Natural killer cell (primary cell): ENCODE data around the gene TBRG4. TPM values are rescaled to one million over a fixed set of nuclear protein-coding genes. Genes with fewer than 3 reads are reported as not detected.

Source experiments
- ATAC-seq, 3 donors: fragments of 150-1000 bp in 2 of 3; fragments of 200-7000 bp in 1 of 3; cut with Tn5 transposase; 1 replicate in 1 of 3; 2 replicates in 2 of 3; pipeline ENCODE4 v1.10.0; 2021; ENCODE audit warnings: mild to moderate bottlenecking in 2 of 3, moderate library complexity in 2 of 3
- DNase-seq, 2 donors: peaks; one replicate each; pipeline versions ENCODE4 v3.0.0 to v3.0.0-alpha.2; 2013 to 2021; ENCODE audit warnings: mixed read lengths in 1 of 2
- H3K27ac ChIP-seq: one replicate; pipeline ENCODE4 v1.5.1; 2013; ENCODE audit warnings: mild to moderate bottlenecking, low read length
- H3K27me3 ChIP-seq: one replicate; pipeline ENCODE4 v1.6.1; 2013; ENCODE audit warnings: low read length; ENCODE audit not compliant: control insufficient read depth, insufficient read depth
- H3K36me3 ChIP-seq: one replicate; pipeline ENCODE4 v1.6.1; 2013; ENCODE audit warnings: low read length; ENCODE audit not compliant: control insufficient read depth, insufficient read depth
- H3K4me1 ChIP-seq: one replicate; pipeline ENCODE4 v1.6.1; 2013; ENCODE audit warnings: low read length; ENCODE audit not compliant: control insufficient read depth, insufficient read depth
- H3K4me3 ChIP-seq: one replicate; pipeline ENCODE4 v1.5.1; 2013; ENCODE audit warnings: low read length
- H3K9me3 ChIP-seq: one replicate; pipeline ENCODE4 v1.6.1; 2013; ENCODE audit warnings: low read length; ENCODE audit not compliant: control insufficient read depth, insufficient read depth
- H3K27ac Mint-ChIP-seq, 2 donors: one replicate each; pipeline ENCODE4 v1.8.0; 2022; ENCODE audit warnings: mild to moderate bottlenecking in 2 of 2, mixed read lengths in 2 of 2, moderate library complexity in 1 of 2
- H3K27me3 Mint-ChIP-seq, 2 donors: one replicate each; pipeline ENCODE4 v1.8.0; 2022; ENCODE audit warnings: low read depth in 2 of 2, mixed read lengths in 2 of 2
- H3K36me3 Mint-ChIP-seq: one replicate; pipeline ENCODE4 v1.8.0; 2022; ENCODE audit warnings: mixed read lengths
- H3K4me1 Mint-ChIP-seq, 2 donors: one replicate each; pipeline ENCODE4 v1.8.0; 2022; ENCODE audit warnings: mixed read lengths in 2 of 2
- H3K4me3 Mint-ChIP-seq: one replicate; pipeline ENCODE4 v1.8.0; 2022; ENCODE audit warnings: mild to moderate bottlenecking, moderate library complexity, mixed read lengths
- H3K9me3 Mint-ChIP-seq, 2 donors: one replicate each; pipeline ENCODE4 v1.8.0; 2022; ENCODE audit warnings: mixed read lengths in 2 of 2
- WGBS: methylation state at CpG from one replicate; pipeline ENCODE4 v1.1.7; 2013; ENCODE audit warnings: missing lambda C conversion rate; ENCODE audit not compliant: insufficient coverage; 5-methylcytosine and 5-hydroxymethylcytosine counted together
- intact Hi-C: fragments of 100-400 bp; cut with micrococcal nuclease; formaldehyde crosslinking; loops from one replicate; pipeline ENCODE4 v1.14.2; 2022
- total RNA-seq, 4 donors: library from RNA; stranded (reverse); fragments of 120-200 nt in 1 of 4; gene quantifications; one replicate each; pipeline versions ENCODE4 v1.2.3 to v1.2.4, GENCODE V29; 2013 to 2022
- TF ChIP-seq, protein P1 (sequence below): fragments of 200-600 bp; IDR thresholded peaks from one replicate; pipeline ENCODE4 v1.8.0; 2022; ENCODE audit warnings: antibody characterized with exemption

TBRG4 gene
- total RNA-seq, 3 donors from 2014 or later (not counting 1 experiment from before 2014, with no cell fraction given), result 48.6 to 56.7 (median 55.9) TPM

DNA sequence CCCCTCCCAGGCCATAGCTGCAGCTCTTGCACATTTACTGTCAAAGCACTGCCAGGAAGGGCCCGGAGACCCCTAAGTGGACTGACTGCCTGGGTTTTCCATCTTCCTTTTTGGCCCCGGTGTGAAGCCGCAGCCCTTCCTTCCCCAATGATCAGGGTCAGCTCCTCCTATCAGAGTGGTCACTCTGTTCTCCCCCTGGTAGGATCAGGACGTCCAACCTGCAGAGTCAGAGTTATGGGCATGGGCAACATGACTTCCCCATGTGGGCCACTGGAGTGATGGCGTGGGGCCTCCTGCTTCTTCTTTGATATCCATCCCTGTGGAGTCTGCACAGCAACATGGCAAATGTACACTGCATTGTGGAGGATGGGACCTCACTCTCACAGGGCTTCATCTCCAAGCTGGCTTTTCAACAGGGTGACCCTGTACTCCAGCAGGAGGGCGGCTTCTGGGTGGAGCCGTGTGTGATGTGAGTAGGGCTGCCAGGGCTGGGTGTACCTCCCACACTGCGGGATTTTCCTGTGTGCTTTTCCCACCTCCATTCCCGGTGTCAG is 39.7 kb upstream of the TBRG4 start:
- H3K36me3 Mint-ChIP-seq, result no peaks in the 10 kb centered on the region
- no peaks in the 10 kb centered on the region for H3K27me3 ChIP-seq

DNA sequence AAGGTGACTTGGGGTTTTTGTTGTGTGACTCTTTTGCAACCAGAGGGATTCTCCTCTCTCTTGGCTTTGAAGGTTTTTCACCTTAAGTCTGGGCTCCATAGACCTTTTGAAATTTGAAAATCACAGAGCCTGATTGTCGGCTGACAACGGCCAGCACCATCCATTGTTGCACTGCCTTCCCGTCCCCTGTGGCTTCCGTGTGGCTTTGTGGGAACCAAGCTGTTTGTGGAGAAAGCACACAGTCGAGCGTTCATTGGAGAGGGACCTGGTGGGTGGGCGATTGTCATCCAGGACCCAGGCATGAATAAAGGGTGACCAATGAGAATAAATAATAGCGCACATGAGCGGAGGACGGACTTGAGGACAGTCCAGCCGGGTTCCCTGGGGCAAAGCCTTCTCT is 38.7 kb upstream of the TBRG4 start:
- 85% methylated on average over 11 of the region's 11 CpGs for WGBS
- no peak overlapping the region for H3K4me3 Mint-ChIP-seq
- no peaks in the 10 kb centered on the region for H3K36me3 Mint-ChIP-seq

More for the DNA sequence above, 39.7 kb upstream of the TBRG4 start:
- no peak overlapping the region for H3K27ac Mint-ChIP-seq
- WGBS, result 73% methylated on average over 9 of the region's 9 CpGs
- intact Hi-C loops, result no loop called here
- H3K36me3 ChIP-seq, result no peaks in the 10 kb centered on the region
- ATAC-seq (no peak), DNase-seq (no peak)
- peaks cover 14 to 26% of the 10 kb centered on the region in 2 donors for H3K27me3 Mint-ChIP-seq
- TF ChIP-seq, protein P1, sequence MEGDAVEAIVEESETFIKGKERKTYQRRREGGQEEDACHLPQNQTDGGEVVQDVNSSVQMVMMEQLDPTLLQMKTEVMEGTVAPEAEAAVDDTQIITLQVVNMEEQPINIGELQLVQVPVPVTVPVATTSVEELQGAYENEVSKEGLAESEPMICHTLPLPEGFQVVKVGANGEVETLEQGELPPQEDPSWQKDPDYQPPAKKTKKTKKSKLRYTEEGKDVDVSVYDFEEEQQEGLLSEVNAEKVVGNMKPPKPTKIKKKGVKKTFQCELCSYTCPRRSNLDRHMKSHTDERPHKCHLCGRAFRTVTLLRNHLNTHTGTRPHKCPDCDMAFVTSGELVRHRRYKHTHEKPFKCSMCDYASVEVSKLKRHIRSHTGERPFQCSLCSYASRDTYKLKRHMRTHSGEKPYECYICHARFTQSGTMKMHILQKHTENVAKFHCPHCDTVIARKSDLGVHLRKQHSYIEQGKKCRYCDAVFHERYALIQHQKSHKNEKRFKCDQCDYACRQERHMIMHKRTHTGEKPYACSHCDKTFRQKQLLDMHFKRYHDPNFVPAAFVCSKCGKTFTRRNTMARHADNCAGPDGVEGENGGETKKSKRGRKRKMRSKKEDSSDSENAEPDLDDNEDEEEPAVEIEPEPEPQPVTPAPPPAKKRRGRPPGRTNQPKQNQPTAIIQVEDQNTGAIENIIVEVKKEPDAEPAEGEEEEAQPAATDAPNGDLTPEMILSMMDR, result no peak
- no peak overlapping the region for H3K4me3 Mint-ChIP-seq
- no peaks in the 10 kb centered on the region for H3K4me1 ChIP-seq
- no peaks in the 10 kb centered on the region for H3K9me3 Mint-ChIP-seq
- no peaks in the 10 kb centered on the region for H3K9me3 ChIP-seq
- H3K4me1 Mint-ChIP-seq, result no peaks in the 10 kb centered on the region
- H3K4me3 ChIP-seq, result no peak overlapping the region
- H3K27ac ChIP-seq, result no peak overlapping the region

DNA sequence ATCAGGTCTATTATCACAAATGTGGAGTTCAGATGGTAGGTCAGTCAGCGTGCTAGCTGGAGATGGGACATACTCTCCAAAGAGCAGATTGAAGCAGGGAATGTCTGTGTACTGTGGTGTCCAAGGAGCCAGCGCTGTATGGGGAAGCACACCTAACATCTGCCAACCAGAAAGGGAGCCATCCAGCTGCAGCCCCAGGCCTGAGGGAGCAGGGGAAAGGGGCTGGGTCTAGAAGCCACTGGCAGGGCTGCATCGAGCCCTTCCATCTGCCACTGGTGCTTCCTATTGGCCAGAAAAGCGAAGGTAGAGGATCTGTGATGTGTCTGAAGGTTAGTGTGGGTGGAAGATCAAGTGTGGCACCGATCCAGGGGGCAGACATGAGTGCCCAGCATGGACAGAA is 38.1 kb upstream of the TBRG4 start:
- Histone ChIP-seq H3K4me1 (no peaks in the 10 kb centered on the region), H3K27ac (no peak overlapping the region), H3K36me3 (no peaks in the 10 kb centered on the region), H3K9me3 (no peaks in the 10 kb centered on the region), H3K27me3 (no peaks in the 10 kb centered on the region), H3K4me3 (no peak overlapping the region)
- Mint-ChIP-seq H3K27me3 (peaks cover 14 to 19% of the 10 kb centered on the region in 2 donors), H3K4me1 (no peaks in the 10 kb centered on the region), H3K9me3 (no peaks in the 10 kb centered on the region), H3K4me3 (no peak overlapping the region), H3K36me3 (no peaks in the 10 kb centered on the region), H3K27ac (no peak overlapping the region)
- TF ChIP-seq, protein P1, result no peak
- intact Hi-C loops, result no loop called here
- DNase-seq (no peak), ATAC-seq (no peak)
- 63% methylated on average over 4 of the region's 5 CpGs for WGBS

More for the DNA sequence above, 38.7 kb upstream of the TBRG4 start:
- Histone ChIP-seq H3K4me3 (no peak overlapping the region), H3K9me3 (no peaks in the 10 kb centered on the region), H3K27me3 (no peaks in the 10 kb centered on the region), H3K4me1 (no peaks in the 10 kb centered on the region), H3K36me3 (no peaks in the 10 kb centered on the region), H3K27ac (no peak overlapping the region)
- Mint-ChIP-seq H3K27ac (no peak overlapping the region), H3K9me3 (no peaks in the 10 kb centered on the region), H3K27me3 (peaks cover 14 to 23% of the 10 kb centered on the region in 2 donors), H3K4me1 (no peaks in the 10 kb centered on the region)
- ATAC-seq (no peak), DNase-seq (no peak)
- intact Hi-C loops, result no loop called here
- TF ChIP-seq, protein P1, result no peak

DNA sequence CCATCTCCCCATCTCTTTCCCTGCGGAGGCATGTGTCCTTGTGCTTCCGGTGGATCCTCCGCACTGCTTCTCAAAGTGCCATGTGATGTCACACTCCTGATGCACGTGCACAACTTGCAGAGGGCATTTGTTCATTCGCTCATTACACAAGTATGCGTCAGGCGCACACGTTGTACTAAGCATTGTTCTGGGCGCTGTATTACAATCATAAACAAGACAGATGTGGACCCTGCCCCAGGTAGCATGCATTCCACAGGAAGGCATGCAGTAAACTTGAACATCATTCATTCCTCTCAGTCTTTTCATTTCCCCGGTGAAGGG is 37.1 kb upstream of the TBRG4 start:
- Histone ChIP-seq H3K4me1 (no peaks in the 10 kb centered on the region), H3K9me3 (no peaks in the 10 kb centered on the region), H3K4me3 (no peak overlapping the region), H3K36me3 (no peaks in the 10 kb centered on the region), H3K27ac (no peak overlapping the region), H3K27me3 (no peaks in the 10 kb centered on the region)
- Mint-ChIP-seq H3K4me1 (no peaks in the 10 kb centered on the region), H3K27me3 (peaks cover 20% of the 10 kb centered on the region in 2 donors), H3K9me3 (no peaks in the 10 kb centered on the region), H3K36me3 (no peaks in the 10 kb centered on the region), H3K4me3 (no peak overlapping the region), H3K27ac (no peak overlapping the region)
- DNase-seq (no peak), ATAC-seq (no peak)
- intact Hi-C loops, result no loop called here
- WGBS, result 91% methylated on average over 10 of the region's 10 CpGs
- TF ChIP-seq, protein P1, result no peak
